ENCODE measurements around the gene ELMO1. TPM values are rescaled to one million over a fixed set of nuclear protein-coding genes. Genes with fewer than 3 reads are reported as not detected.

The ELMO1 gene
- total and polyA plus RNA-seq, 2 of the 13 experiments (the other 11 are each of a cell fraction or from before 2014, with no cell fraction given), result 0.11 to 0.17 TPM

GRCh38 chr7:37322831-37323230 lies 125.8 kb downstream of the ELMO1 start:
- Histone ChIP-seq H2AFZ (ENCODE audit: low read length) (no peak overlapping the region), H3K9ac (ENCODE audit: insufficient read depth, low read depth, low read length) (no peak overlapping the region), H3K4me2 (ENCODE audit: low read depth, low read length) (no peak overlapping the region), H3K4me3 (replicated peaks in 1 of 3; ENCODE audit: insufficient read depth in 1 of 3, low read depth in 2 of 3, low read length in 3 of 3) (no peak overlapping the region), H3K27me3 (ENCODE audit: control insufficient read depth in 1 of 2, insufficient read depth in 2 of 2, low read length in 2 of 2) (no peaks in the 10 kb centered on the region), H3K9me3 (ENCODE audit: low read length) (no peaks in the 10 kb centered on the region), H3K27ac (ENCODE audit: extremely low read length, insufficient read depth, low read length) (no peak overlapping the region), H3K4me1 (ENCODE audit: insufficient read depth, low read length) (no peaks in the 10 kb centered on the region), H4K20me1 (ENCODE audit: insufficient read depth, low read length) (no peaks in the 10 kb centered on the region), H3K79me2 (ENCODE audit: insufficient read depth, low read length) (no peaks in the 10 kb centered on the region), H3K36me3 (replicated peaks in 1 of 2; ENCODE audit: control insufficient read depth in 1 of 2, insufficient read depth in 2 of 2, low read length in 2 of 2) (no peaks in the 10 kb centered on the region)
- intact Hi-C loops (cut with micrococcal nuclease; ENCODE audit: unreplicated experiment) (no loop called here), in situ Hi-C loops (cut with HindIII; ENCODE audit: extremely low pct_ligation_motif_present, low pct_unique_long_range_greater_than_20kb) (no loop called here)
- no peak for DNase-seq (ENCODE audit: low spot score)
- BruUV-seq (replicated peaks), result no TSS peak
- WGBS (ENCODE audit: low lambda C conversion rate), result 26% methylated on average over 4 of the region's 4 CpGs
- no peak for ATAC-seq
- ChIA-PET CTCF (ENCODE audit: low intra/inter-chr PET ratio, low total read pairs) (no interaction called here), POLR2A (no interaction called here)
- FAIRE-seq, result no peak
- TF ChIP-seq ZNF704 (CRISPR knock-in tag; IDR thresholded peaks at IDR 0.05; ENCODE audit: borderline replicate concordance) (no peak), ZFAT (CRISPR knock-in tag; conservative IDR thresholded peaks at IDR 0.05) (no peak), SMAD3 (CRISPR knock-in tag; IDR thresholded peaks at IDR 0.05) (no peak), ZNF563 (CRISPR knock-in tag; IDR thresholded peaks at IDR 0.05) (no peak), MEIS1 (CRISPR knock-in tag; IDR thresholded peaks at IDR 0.05; ENCODE audit: borderline replicate concordance) (no peak), NR3C1 (CRISPR knock-in tag; IDR thresholded peaks at IDR 0.05) (no peak), JUN (CRISPR knock-in tag; IDR thresholded peaks at IDR 0.05) (no peak), AHDC1 (CRISPR knock-in tag; IDR thresholded peaks at IDR 0.05; ENCODE audit: borderline replicate concordance) (no peak), XBP1 (CRISPR knock-in tag; IDR thresholded peaks at IDR 0.05) (no peak), ZC3H13 (CRISPR knock-in tag; IDR thresholded peaks at IDR 0.05) (no peak), CC2D1A (CRISPR knock-in tag; IDR thresholded peaks at IDR 0.05) (no peak), ZNF724P (CRISPR knock-in tag; IDR thresholded peaks at IDR 0.05; ENCODE audit: borderline replicate concordance) (no peak)
- TF ChIP-seq, protein P1, sequence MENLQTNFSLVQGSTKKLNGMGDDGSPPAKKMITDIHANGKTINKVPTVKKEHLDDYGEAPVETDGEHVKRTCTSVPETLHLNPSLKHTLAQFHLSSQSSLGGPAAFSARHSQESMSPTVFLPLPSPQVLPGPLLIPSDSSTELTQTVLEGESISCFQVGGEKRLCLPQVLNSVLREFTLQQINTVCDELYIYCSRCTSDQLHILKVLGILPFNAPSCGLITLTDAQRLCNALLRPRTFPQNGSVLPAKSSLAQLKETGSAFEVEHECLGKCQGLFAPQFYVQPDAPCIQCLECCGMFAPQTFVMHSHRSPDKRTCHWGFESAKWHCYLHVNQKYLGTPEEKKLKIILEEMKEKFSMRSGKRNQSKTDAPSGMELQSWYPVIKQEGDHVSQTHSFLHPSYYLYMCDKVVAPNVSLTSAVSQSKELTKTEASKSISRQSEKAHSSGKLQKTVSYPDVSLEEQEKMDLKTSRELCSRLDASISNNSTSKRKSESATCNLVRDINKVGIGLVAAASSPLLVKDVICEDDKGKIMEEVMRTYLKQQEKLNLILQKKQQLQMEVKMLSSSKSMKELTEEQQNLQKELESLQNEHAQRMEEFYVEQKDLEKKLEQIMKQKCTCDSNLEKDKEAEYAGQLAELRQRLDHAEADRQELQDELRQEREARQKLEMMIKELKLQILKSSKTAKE (CRISPR knock-in tag; IDR thresholded peaks at IDR 0.05; ENCODE audit: borderline replicate concordance), result no peak
- TF ChIP-seq, protein P2, sequence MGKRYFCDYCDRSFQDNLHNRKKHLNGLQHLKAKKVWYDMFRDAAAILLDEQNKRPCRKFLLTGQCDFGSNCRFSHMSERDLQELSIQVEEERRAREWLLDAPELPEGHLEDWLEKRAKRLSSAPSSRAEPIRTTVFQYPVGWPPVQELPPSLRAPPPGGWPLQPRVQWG (CRISPR knock-in tag; IDR thresholded peaks at IDR 0.05; ENCODE audit: borderline replicate concordance, low read depth), result no peak
- TF ChIP-seq, protein P3, sequence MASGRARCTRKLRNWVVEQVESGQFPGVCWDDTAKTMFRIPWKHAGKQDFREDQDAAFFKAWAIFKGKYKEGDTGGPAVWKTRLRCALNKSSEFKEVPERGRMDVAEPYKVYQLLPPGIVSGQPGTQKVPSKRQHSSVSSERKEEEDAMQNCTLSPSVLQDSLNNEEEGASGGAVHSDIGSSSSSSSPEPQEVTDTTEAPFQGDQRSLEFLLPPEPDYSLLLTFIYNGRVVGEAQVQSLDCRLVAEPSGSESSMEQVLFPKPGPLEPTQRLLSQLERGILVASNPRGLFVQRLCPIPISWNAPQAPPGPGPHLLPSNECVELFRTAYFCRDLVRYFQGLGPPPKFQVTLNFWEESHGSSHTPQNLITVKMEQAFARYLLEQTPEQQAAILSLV (CRISPR knock-in tag; IDR thresholded peaks at IDR 0.05; ENCODE audit: borderline replicate concordance), result no peak

Data from HepG2 (cell line).